HepG2 (cell line): ENCODE data around the gene LUZP2. TPM values are rescaled to one million over a fixed set of nuclear protein-coding genes. Genes with fewer than 3 reads are reported as not detected.

Source experiments
- ATAC-seq: fragments of 200-7000 bp; cut with Tn5 transposase; 3 replicates; pipeline ENCODE4 v1.9.1; 2020; ENCODE audit warnings: mild to moderate bottlenecking, moderate library complexity
- BruUV-seq: library from RNA; stranded (reverse); fragments of 400-500 nt; replicated peaks from 2 replicates; lab custom pipeline; 2021; lab: Mats Ljungman, UMichigan
- CTCF ChIA-PET: fragments of 300-600 bp; formaldehyde crosslinking; extraction: SDS; loops from one replicate; lab custom pipeline; 2021; ENCODE audit warnings: low total read pairs, inconsistent platforms, low intra/inter-chr PET ratio; lab: Yijun Ruan, JAX
- POLR2A ChIA-PET: fragments of 350-600 bp; sonication (Branson Sonifier 250); formaldehyde crosslinking; loops from one replicate; lab custom pipeline; 2020; ENCODE audit warnings: antibody characterized with exemption, inconsistent platforms; lab: Yijun Ruan, JAX
- DNase-seq: peaks from one replicate; pipeline ENCODE4 v3.0.0-alpha.2; 2015; ENCODE audit warnings: low spot score
- FAIRE-seq: peaks from 3 replicates; lab custom pipeline; 2011; peaks lifted over from hg19 to GRCh38; lab: Jason Lieb, UNC
- H2AFZ ChIP-seq: one replicate; pipeline ENCODE4 v1.6.1; 2011; ENCODE audit warnings: low read length, inconsistent platforms
- H3K27ac ChIP-seq: fragments of 300-600 bp; 3 replicates; pipeline ENCODE4 v1.8.0; 2011; ENCODE audit warnings: mixed run types, mild to moderate bottlenecking, mixed read lengths, low read length, inconsistent platforms; ENCODE audit not compliant: insufficient read depth; ENCODE audit errors: extremely low read length
- H3K27me3 ChIP-seq, 2 experiments: fragments of 200-600 bp in 1 of 2; 2 replicates in 1 of 2; 3 replicates in 1 of 2; pipeline versions ENCODE4 v1.6.0 to v1.8.0; 2011; ENCODE audit warnings: low read length in 2 of 2, mild to moderate bottlenecking in 2 of 2, moderate library complexity in 2 of 2, inconsistent platforms in 1 of 2; ENCODE audit not compliant: insufficient read depth in 2 of 2, control insufficient read depth in 1 of 2
- H3K36me3 ChIP-seq, 2 experiments: fragments of 200-600 bp in 1 of 2; replicated peaks in 1 of 2; 2 replicates in 1 of 2; 3 replicates in 1 of 2; pipeline versions ENCODE4 v1.5.1 to v1.8.0; 2011; ENCODE audit warnings: low read length in 2 of 2, inconsistent platforms in 1 of 2; ENCODE audit not compliant: insufficient read depth in 2 of 2, control insufficient read depth in 1 of 2
- H3K4me1 ChIP-seq: 2 replicates; pipeline ENCODE4 v1.5.1; 2012; ENCODE audit warnings: low read length, inconsistent platforms; ENCODE audit not compliant: insufficient read depth
- H3K4me2 ChIP-seq: 2 replicates; pipeline ENCODE4 v1.6.0; 2011; ENCODE audit warnings: low read depth, low read length, inconsistent platforms
- H3K4me3 ChIP-seq, 3 experiments: fragments of 200-600 bp in 1 of 3; sonication (generic), shearing (Covaris generic) in 1 of 3; replicated peaks in 1 of 3; 2 replicates each; pipeline ENCODE4 v1.5.1; 2011 to 2016; ENCODE audit warnings: low read length in 3 of 3, inconsistent platforms in 2 of 3, low read depth in 2 of 3, mild to moderate bottlenecking in 2 of 3, control low read depth in 1 of 3, mixed read lengths in 1 of 3; ENCODE audit not compliant: insufficient read depth in 1 of 3
- H3K79me2 ChIP-seq: one replicate; pipeline ENCODE4 v1.6.1; 2011; ENCODE audit warnings: low read length, inconsistent platforms; ENCODE audit not compliant: insufficient read depth
- H3K9ac ChIP-seq: 2 replicates; pipeline ENCODE4 v1.6.0; 2011; ENCODE audit warnings: mild to moderate bottlenecking, low read depth, low read length, inconsistent platforms; ENCODE audit not compliant: insufficient read depth
- H3K9me3 ChIP-seq: 2 replicates; pipeline ENCODE4 v1.5.1; 2012; ENCODE audit warnings: mild to moderate bottlenecking, low read length
- H4K20me1 ChIP-seq: 2 replicates; pipeline ENCODE4 v1.6.0; 2011; ENCODE audit warnings: inconsistent platforms, mild to moderate bottlenecking, low read length, moderate library complexity; ENCODE audit not compliant: insufficient read depth
- ARHGAP35 ChIP-seq: sonication (generic); formaldehyde crosslinking; IDR thresholded peaks from 2 replicates; pipeline ENCODE4 v1.9.0; 2022; ENCODE audit warnings: mild to moderate bottlenecking, inconsistent platforms, moderate library complexity, missing genetic modification reagents, borderline replicate concordance
- BATF2 ChIP-seq: sonication (generic); formaldehyde crosslinking; IDR thresholded peaks from 2 replicates; pipeline ENCODE4 v1.8.0; 2022; ENCODE audit warnings: mild to moderate bottlenecking, missing genetic modification reagents, moderate library complexity
- BCLAF1 ChIP-seq: fragments of 450-650 bp; IDR thresholded peaks from 2 replicates; pipeline ENCODE4 v1.6.1; 2017; ENCODE audit warnings: mild to moderate bottlenecking
- GFI1 ChIP-seq: sonication (generic); formaldehyde crosslinking; IDR thresholded peaks from 2 replicates; pipeline ENCODE4 v1.5.0; 2020; ENCODE audit warnings: missing genetic modification reagents, mild to moderate bottlenecking, borderline replicate concordance
- HNRNPH1 ChIP-seq: fragments of 200-400 bp; formaldehyde crosslinking; optimal IDR thresholded peaks from 2 replicates; pipeline ENCODE3; 2017; ENCODE audit warnings: mild to moderate bottlenecking, low read depth, low read length
- HNRNPUL1 ChIP-seq: fragments of 200-400 bp; formaldehyde crosslinking; IDR thresholded peaks from 2 replicates; pipeline ENCODE4 v1.6.1; 2017; ENCODE audit warnings: low read depth, mild to moderate bottlenecking, low read length, moderate library complexity
- PPARG ChIP-seq: conservative IDR thresholded peaks from 2 replicates; pipeline ENCODE4 v1.6.1; 2016; ENCODE audit warnings: missing biosample characterization, missing genetic modification reagents
- RBAK ChIP-seq: sonication (generic); formaldehyde crosslinking; IDR thresholded peaks from 2 replicates; pipeline ENCODE4 v1.5.1; 2020; ENCODE audit warnings: mild to moderate bottlenecking, missing genetic modification reagents
- SIX1 ChIP-seq: sonication (generic); formaldehyde crosslinking; IDR thresholded peaks from 2 replicates; pipeline ENCODE4 v1.4.0; 2020; ENCODE audit warnings: missing genetic modification reagents, borderline replicate concordance
- SNAPC2 ChIP-seq: sonication (generic); formaldehyde crosslinking; IDR thresholded peaks from 2 replicates; pipeline ENCODE4 v1.8.1; 2022; ENCODE audit warnings: mild to moderate bottlenecking, missing genetic modification reagents
- TBP ChIP-seq: sonication (generic); formaldehyde crosslinking; IDR thresholded peaks from 2 replicates; pipeline ENCODE4 v1.5.0; 2020; ENCODE audit warnings: missing genetic modification reagents
- ZBTB26 ChIP-seq: IDR thresholded peaks from 2 replicates; pipeline ENCODE4 v1.6.1; 2016; ENCODE audit warnings: missing compliant biosample characterization, missing genetic modification reagents, borderline replicate concordance
- ZBTB49 ChIP-seq: sonication (generic); formaldehyde crosslinking; IDR thresholded peaks from 2 replicates; pipeline ENCODE4 v1.4.0; 2020; ENCODE audit warnings: missing genetic modification reagents, borderline replicate concordance
- ZMYM4 ChIP-seq: sonication (generic); formaldehyde crosslinking; IDR thresholded peaks from 2 replicates; pipeline ENCODE4 v1.8.1; 2023; ENCODE audit warnings: mild to moderate bottlenecking, missing genetic modification reagents
- ZNF143 ChIP-seq: sonication (generic); formaldehyde crosslinking; IDR thresholded peaks from 2 replicates; pipeline ENCODE4 v1.4.0; 2020; ENCODE audit warnings: missing genetic modification reagents
- ZNF326 ChIP-seq: sonication (generic); formaldehyde crosslinking; IDR thresholded peaks from 2 replicates; pipeline ENCODE4 v1.4.0; 2020; ENCODE audit warnings: missing genetic modification reagents, borderline replicate concordance
- ZNF329 ChIP-seq: sonication (generic); formaldehyde crosslinking; IDR thresholded peaks from 2 replicates; pipeline ENCODE4 v1.9.0; 2021; ENCODE audit warnings: low read depth, mild to moderate bottlenecking, missing genetic modification reagents
- ZNF720 ChIP-seq: sonication (generic); formaldehyde crosslinking; IDR thresholded peaks from 2 replicates; pipeline ENCODE4 v1.4.0; 2020; ENCODE audit warnings: missing genetic modification reagents
- ZSCAN25 ChIP-seq: sonication (generic); formaldehyde crosslinking; IDR thresholded peaks from 2 replicates; pipeline ENCODE4 v1.8.0; 2022; ENCODE audit warnings: mild to moderate bottlenecking, missing genetic modification reagents
- in situ Hi-C: cut with HindIII; loops from 2 replicates; pipeline ENCODE4 v1.10.0; 2017; ENCODE audit warnings: low pct_unique_long_range_greater_than_20kb; ENCODE audit not compliant: extremely low pct_ligation_motif_present
- intact Hi-C: fragments of 100-400 bp; cut with micrococcal nuclease; formaldehyde crosslinking; loops from one replicate; pipeline ENCODE4 v1.10.0; 2022; ENCODE audit not compliant: unreplicated experiment
- polyA plus RNA-seq, 8 experiments: library from polyadenylated mRNA; depleted of rRNA in 3 of 8; stranded (reverse) in 7 of 8; unstranded in 1 of 8; fragments of >200 nt; fragmentation: Illumina TruSeq in 4 of 8; extraction: Trizol in 4 of 8; gene quantifications; 2 replicates each; pipeline versions ENCODE4 v1.2.1 to v1.2.3, GENCODE V29; 2011 to 2016; ENCODE audit warnings: low read depth in 4 of 8, missing spikeins in 1 of 8, mixed read lengths in 1 of 8; ENCODE audit not compliant: insufficient read depth in 1 of 8
- total RNA-seq, 5 experiments: library from RNA; depleted of rRNA; stranded (reverse); fragments of >200 nt; fragmentation: Illumina TruSeq; extraction: Trizol; gene quantifications; 2 replicates each; pipeline ENCODE4 v1.2.3, GENCODE V29; 2016; ENCODE audit warnings: low read depth in 1 of 5

Gene LUZP2
- total and polyA plus RNA-seq, 2 of the 13 experiments (the other 11 are each of a cell fraction or from before 2014, with no cell fraction given) = not detected

GRCh38 chr11:24759742-24760141, 262.9 kb downstream of the LUZP2 start (continued):
- TF ChIP-seq ZBTB26 (CRISPR knock-in tag) = no peak
- TF ChIP-seq PPARG (CRISPR knock-in tag) = no peak
- TF ChIP-seq GFI1 = no peak
- TF ChIP-seq TBP (CRISPR knock-in tag) = no peak
- no peak for TF ChIP-seq ZNF329 (CRISPR knock-in tag)

GRCh38 chr11:24760681-24761080, 263.8 kb downstream of the LUZP2 start:
- ATAC-seq (no peak), FAIRE-seq (no peak), DNase-seq (no peak)
- intact Hi-C loops (no loop called here), in situ Hi-C loops (no loop called here)
- Histone ChIP-seq H3K36me3 (no peaks in the 10 kb centered on the region), H3K4me3 (no peak overlapping the region), H3K27me3 (no peaks in the 10 kb centered on the region), H3K4me2 (no peak overlapping the region), H4K20me1 (no peaks in the 10 kb centered on the region), H3K9ac (no peak overlapping the region), H3K27ac (no peak overlapping the region), H2AFZ (no peak overlapping the region), H3K4me1 (no peaks in the 10 kb centered on the region), H3K9me3 (no peaks in the 10 kb centered on the region), H3K79me2 (no peaks in the 10 kb centered on the region)
- POLR2A ChIA-PET = no interaction called here
- CTCF ChIA-PET = no interaction called here
- no TSS peak for BruUV-seq
- no peak for TF ChIP-seq HNRNPH1
- TF ChIP-seq BCLAF1 = no peak
- no peak for TF ChIP-seq ZNF143 (CRISPR knock-in tag)
- no peak for TF ChIP-seq SIX1 (CRISPR knock-in tag)
- no peak for TF ChIP-seq ZNF326 (CRISPR knock-in tag)
- no peak for TF ChIP-seq ZMYM4 (CRISPR knock-in tag)
- no peak for TF ChIP-seq ARHGAP35 (CRISPR knock-in tag)
- TF ChIP-seq ZBTB49 (CRISPR knock-in tag) = no peak
- no peak for TF ChIP-seq ZSCAN25 (CRISPR knock-in tag)
- TF ChIP-seq RBAK (CRISPR knock-in tag) = no peak
- no peak for TF ChIP-seq HNRNPUL1
- TF ChIP-seq SNAPC2 = no peak
- TF ChIP-seq BATF2 (CRISPR knock-in tag) = no peak
- no peak for TF ChIP-seq ZNF720 (CRISPR knock-in tag)
